Left renal cortex interstitium (tissue), 4 donors: ENCODE results near the gene TNFAIP6. TPM values are rescaled to one million over a fixed set of nuclear protein-coding genes. Genes with fewer than 3 reads are reported as not detected.

ENCODE experiments used
- DNase-seq, 4 donors: peaks; one replicate each; pipeline ENCODE4 v3.0.0-alpha.2; 2013; ENCODE audit warnings: low read depth in 4 of 4, low spot score in 2 of 4, missing footprints in 1 of 4
- polyA plus RNA-seq, 4 donors: library from polyadenylated mRNA; unstranded; fragments of 120-200 nt; gene quantifications; one replicate each; pipeline ENCODE4 v1.2.1, GENCODE V29; 2013; ENCODE audit not compliant: insufficient read length in 4 of 4

TNFAIP6 gene
- polyA plus RNA-seq, 4 donors, result 1.1 to 2.1 (median 1.6) TPM

GRCh38 chr2:151359768-151360461 is 2.5 kb downstream of the TNFAIP6 start:
- no peak for DNase-seq

- no peak for DNase-seq
Measured at GRCh38 chr2:151361674-151362370, 4.4 kb downstream of the TNFAIP6 start.

- DNase-seq, result no peak
Measured at GRCh38 chr2:151363709-151364108, 6.3 kb downstream of the TNFAIP6 start.

- no peak for DNase-seq
Measured at GRCh38 chr2:151367571-151367970, 10.2 kb downstream of the TNFAIP6 start.

- DNase-seq, result peak in 2 of 4 donors; percentile 21 to 40
Measured at GRCh38 chr2:151374436-151374835, 17.0 kb downstream of the TNFAIP6 start.

- DNase-seq, result no peak
Measured at GRCh38 chr2:151379169-151379568, 21.8 kb downstream of the TNFAIP6 start.

- DNase-seq, result no peak
Measured at GRCh38 chr2:151380580-151381235, 23.3 kb downstream of the TNFAIP6 start.

GRCh38 chr2:151381266-151381665 is 23.9 kb downstream of the TNFAIP6 start:
- no peak for DNase-seq

- DNase-seq, result no peak
Measured at GRCh38 chr2:151388011-151388410, 30.6 kb downstream of the TNFAIP6 start.

- no peak for DNase-seq
Measured at GRCh38 chr2:151391436-151391835, 34.0 kb downstream of the TNFAIP6 start.

GRCh38 chr2:151394509-151394908 is 37.1 kb downstream of the TNFAIP6 start:
- no peak for DNase-seq

GRCh38 chr2:151395509-151396374 is 38.4 kb downstream of the TNFAIP6 start:
- no peak for DNase-seq

- no peak for DNase-seq
Measured at GRCh38 chr2:151399981-151400380, 42.6 kb downstream of the TNFAIP6 start.

- no peak for DNase-seq
Measured at GRCh38 chr2:151401149-151401548, 43.8 kb downstream of the TNFAIP6 start.

GRCh38 chr2:151403914-151404313 is 46.5 kb downstream of the TNFAIP6 start:
- DNase-seq, result no peak

- DNase-seq, result no peak
Measured at GRCh38 chr2:151405376-151405775, 48.0 kb downstream of the TNFAIP6 start.

- DNase-seq, result no peak
Measured at GRCh38 chr2:151407281-151407680, 49.9 kb downstream of the TNFAIP6 start.

- DNase-seq, result no peak
Measured at GRCh38 chr2:151408788-151409600, 51.6 kb downstream of the TNFAIP6 start.

- peak; percentile 72 to 87 (median 82) for DNase-seq
Measured at GRCh38 chr2:151409601-151410484, 52.5 kb downstream of the TNFAIP6 start, which contains the start of gene RIF1. Gene RIF1 (plus strand): TSS chr2:151409902. CDS start chr2:151410424, 522 bp downstream.
